HCT116 (cell line): ENCODE data around the gene AKAP4.

Experiments
- ATF3 ChIP-seq: IDR thresholded peaks from 2 replicates; pipeline ENCODE4 v1.6.1; 2012
- CTCF ChIP-seq, 3 experiments: fragments of 200-600 bp in 1 of 3; sonication (generic) in 1 of 3; IDR thresholded peaks in 2 of 3; conservative IDR thresholded peaks in 1 of 3; 2 replicates each; pipeline ENCODE4 v1.5.1; 2012 to 2017; ENCODE audit warnings: low read depth in 2 of 3, low read length in 2 of 3, antibody characterized with exemption in 1 of 3, borderline replicate concordance in 1 of 3, control low read depth in 1 of 3, mild to moderate bottlenecking in 1 of 3, mixed read lengths in 1 of 3, mixed run types in 1 of 3, moderate library complexity in 1 of 3; ENCODE audit not compliant: insufficient read depth in 1 of 3
- EZH2 ChIP-seq: fragments of 200-600 bp; sonication (generic); IDR thresholded peaks from 2 replicates; pipeline ENCODE4 v1.6.1; 2017; ENCODE audit warnings: antibody characterized with exemption, mixed run types
- EZH2phosphoT487 ChIP-seq: fragments of 200-600 bp; IDR thresholded peaks from 2 replicates; pipeline ENCODE4 v1.6.1; 2018; ENCODE audit warnings: antibody characterized with exemption, borderline replicate concordance
- MAX ChIP-seq: IDR thresholded peaks from 2 replicates; pipeline ENCODE4 v1.6.1; 2012
- POLR2A ChIP-seq: IDR thresholded peaks from 2 replicates; pipeline ENCODE4 v1.7.0; 2011; ENCODE audit warnings: borderline replicate concordance; ENCODE audit not compliant: insufficient read depth, insufficient read length; ENCODE audit errors: extremely low read depth
- REST ChIP-seq: IDR thresholded peaks from 2 replicates; pipeline ENCODE4 v1.6.1; 2012; ENCODE audit warnings: low read depth
- SP1 ChIP-seq: IDR thresholded peaks from 2 replicates; pipeline ENCODE4 v1.6.1; 2012; ENCODE audit warnings: low read depth
- YY1 ChIP-seq: IDR thresholded peaks from 2 replicates; pipeline ENCODE4 v1.6.1; 2011; ENCODE audit warnings: low read length, low read depth, moderate library complexity, mild to moderate bottlenecking; ENCODE audit not compliant: insufficient replicate concordance; ENCODE audit errors: extremely low read depth

GRCh38 chrX:50152456-50152855 is 48.4 kb downstream of the AKAP4 start:
- TF ChIP-seq EZH2 (no peak), POLR2A (no peak), CTCF (IDR thresholded peaks at IDR 0.05 in 2 of 3, conservative IDR thresholded peaks at IDR 0.05 in 1 of 3; ENCODE audit: borderline replicate concordance in 1 of 3, insufficient read depth in 1 of 3, low read depth in 2 of 3, low read length in 2 of 3) (no peak), SP1 (no peak), EZH2phosphoT487 (no peak), REST (no peak), ATF3 (no peak), MAX (no peak), YY1 (no peak)
